Panc1 (cell line): ENCODE results near the gene MOCS1. TPM values are rescaled to one million over a fixed set of nuclear protein-coding genes. Genes with fewer than 3 reads are reported as not detected.

Experiments used
- ATAC-seq: fragments of 200-7000 bp; cut with Tn5 transposase; 2 replicates; pipeline ENCODE4 v1.9.1; 2020; ENCODE audit warnings: mild to moderate bottlenecking, moderate library complexity
- BruUV-seq: library from RNA; stranded (reverse); fragments of 400-500 nt; replicated peaks from 2 replicates; lab custom pipeline; 2021; lab: Mats Ljungman, UMichigan
- CTCF ChIA-PET: fragments of 300-600 bp; sonication (Branson Sonifier 250); formaldehyde crosslinking; loops from one replicate; lab custom pipeline; 2022; ENCODE audit warnings: antibody characterized with exemption; lab: Charles Lee
- POLR2A ChIA-PET: fragments of 300-600 bp; sonication (Branson Sonifier 250); formaldehyde crosslinking; loops from one replicate; lab custom pipeline; 2022; ENCODE audit warnings: antibody characterized with exemption; lab: Charles Lee
- DNase-seq: peaks from one replicate; pipeline ENCODE4 v3.0.0-alpha.2; 2010; ENCODE audit warnings: low read depth, low spot score
- H3K27ac ChIP-seq: 2 replicates; pipeline ENCODE4 v1.5.1; 2011; ENCODE audit warnings: mild to moderate bottlenecking, low read length, inconsistent platforms
- H3K27me3 ChIP-seq: fragments of 200-500 bp; sonication (Bioruptor generic); 2 replicates; pipeline ENCODE4 v1.6.0; 2014; ENCODE audit warnings: low read length, inconsistent platforms; ENCODE audit not compliant: control insufficient read depth, insufficient read depth
- H3K36me3 ChIP-seq: fragments of 200-500 bp; sonication (Bioruptor generic); 2 replicates; pipeline ENCODE4 v1.5.1; 2014; ENCODE audit warnings: inconsistent platforms, mild to moderate bottlenecking, low read length, moderate library complexity; ENCODE audit not compliant: control insufficient read depth, insufficient read depth
- H3K4me1 ChIP-seq: 2 replicates; pipeline ENCODE4 v1.5.1; 2011; ENCODE audit warnings: inconsistent platforms, mild to moderate bottlenecking, low read length, moderate library complexity; ENCODE audit not compliant: control insufficient read depth, insufficient read depth
- H3K4me3 ChIP-seq, 2 experiments: 2 replicates each; pipeline ENCODE4 v1.5.1; 2011 to 2012; ENCODE audit warnings: low read depth in 2 of 2, low read length in 2 of 2, mild to moderate bottlenecking in 2 of 2, inconsistent platforms in 1 of 2, moderate library complexity in 1 of 2
- H3K9me3 ChIP-seq: fragments of 200-500 bp; sonication (Bioruptor generic); 2 replicates; pipeline ENCODE4 v1.5.1; 2014; ENCODE audit warnings: low read depth, mild to moderate bottlenecking, inconsistent platforms, low read length, moderate library complexity; ENCODE audit not compliant: control insufficient read depth, insufficient read depth
- POLR2AphosphoS5 ChIP-seq: IDR thresholded peaks from 2 replicates; pipeline ENCODE4 v1.6.1; 2012; ENCODE audit warnings: mild to moderate bottlenecking, low read depth, low read length, moderate library complexity
- SIN3A ChIP-seq: IDR thresholded peaks from 2 replicates; pipeline ENCODE4 v1.6.1; 2012; ENCODE audit warnings: low read depth, mild to moderate bottlenecking, low read length, moderate library complexity, borderline replicate concordance; ENCODE audit not compliant: insufficient read depth
- TCF7L2 ChIP-seq: IDR thresholded peaks from 2 replicates; pipeline ENCODE4 v1.6.1; 2011; ENCODE audit warnings: mild to moderate bottlenecking, low read depth, low read length, inconsistent platforms
- in situ Hi-C: cut with HindIII; loops from 2 replicates; pipeline ENCODE4 v1.10.0; 2016; ENCODE audit warnings: low sequenced_read_pairs, low pct_unique_long_range_greater_than_20kb
- intact Hi-C: fragments of 100-400 bp; cut with micrococcal nuclease; formaldehyde crosslinking; loops from one replicate; pipeline ENCODE4 v1.10.0; 2022; ENCODE audit not compliant: unreplicated experiment
- total RNA-seq: library from RNA; stranded (reverse); gene quantifications from one replicate; pipeline ENCODE4 v1.2.1, GENCODE V29; 2021; ENCODE audit not compliant: unreplicated experiment
- TF ChIP-seq, protein P1 (sequence below): fragments of 450-650 bp; IDR thresholded peaks from 2 replicates; pipeline ENCODE4 v1.5.1; 2017; ENCODE audit warnings: mild to moderate bottlenecking
- TF ChIP-seq, protein P2 (sequence below), 2 experiments: IDR thresholded peaks; 2 replicates each; pipeline ENCODE4 v1.6.1; 2011 to 2012; ENCODE audit warnings: low read depth in 2 of 2, control low read depth in 1 of 2, low read length in 1 of 2, mild to moderate bottlenecking in 1 of 2, moderate library complexity in 1 of 2; ENCODE audit not compliant: insufficient read depth in 1 of 2

Gene MOCS1
- total RNA-seq, 1 experiment from 2014 or later = 0.98 TPM

DNA sequence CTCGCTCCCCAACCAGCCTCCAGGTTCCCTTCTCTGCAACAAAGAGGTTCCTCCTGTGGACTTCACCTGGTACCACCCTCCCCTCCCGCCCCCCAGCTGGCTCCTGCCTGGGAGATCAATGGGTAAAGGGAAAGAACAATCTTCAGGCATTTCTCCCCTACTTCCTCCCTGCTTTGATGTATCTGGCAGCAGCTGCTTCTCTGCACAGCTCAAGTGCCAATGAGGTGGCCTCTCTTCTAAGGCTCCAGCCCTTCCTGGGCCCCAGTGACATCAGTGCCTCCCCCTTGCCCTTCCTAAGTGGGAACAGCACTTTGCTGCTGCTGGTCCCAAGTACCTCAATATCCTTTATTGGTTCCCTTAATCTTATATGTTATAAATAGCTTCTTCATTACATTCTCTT is 23.5 kb downstream of the MOCS1 start:
- ATAC-seq (no peak), DNase-seq (no peak)
- H3K27ac ChIP-seq = no peak overlapping the region
- in situ Hi-C loops (no loop called here), intact Hi-C loops (no loop called here)
- ChIA-PET CTCF (no interaction called here), POLR2A (no interaction called here)
- H3K4me1 ChIP-seq = no peaks in the 10 kb centered on the region
- no peaks in the 10 kb centered on the region for H3K36me3 ChIP-seq
- no peaks in the 10 kb centered on the region for H3K9me3 ChIP-seq
- BruUV-seq = no TSS peak
- H3K27me3 ChIP-seq = no peaks in the 10 kb centered on the region
- TF ChIP-seq, protein P1, sequence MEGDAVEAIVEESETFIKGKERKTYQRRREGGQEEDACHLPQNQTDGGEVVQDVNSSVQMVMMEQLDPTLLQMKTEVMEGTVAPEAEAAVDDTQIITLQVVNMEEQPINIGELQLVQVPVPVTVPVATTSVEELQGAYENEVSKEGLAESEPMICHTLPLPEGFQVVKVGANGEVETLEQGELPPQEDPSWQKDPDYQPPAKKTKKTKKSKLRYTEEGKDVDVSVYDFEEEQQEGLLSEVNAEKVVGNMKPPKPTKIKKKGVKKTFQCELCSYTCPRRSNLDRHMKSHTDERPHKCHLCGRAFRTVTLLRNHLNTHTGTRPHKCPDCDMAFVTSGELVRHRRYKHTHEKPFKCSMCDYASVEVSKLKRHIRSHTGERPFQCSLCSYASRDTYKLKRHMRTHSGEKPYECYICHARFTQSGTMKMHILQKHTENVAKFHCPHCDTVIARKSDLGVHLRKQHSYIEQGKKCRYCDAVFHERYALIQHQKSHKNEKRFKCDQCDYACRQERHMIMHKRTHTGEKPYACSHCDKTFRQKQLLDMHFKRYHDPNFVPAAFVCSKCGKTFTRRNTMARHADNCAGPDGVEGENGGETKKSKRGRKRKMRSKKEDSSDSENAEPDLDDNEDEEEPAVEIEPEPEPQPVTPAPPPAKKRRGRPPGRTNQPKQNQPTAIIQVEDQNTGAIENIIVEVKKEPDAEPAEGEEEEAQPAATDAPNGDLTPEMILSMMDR = no peak
- TF ChIP-seq TCF7L2 (no peak), POLR2AphosphoS5 (no peak), SIN3A (no peak)
- TF ChIP-seq, protein P2, sequence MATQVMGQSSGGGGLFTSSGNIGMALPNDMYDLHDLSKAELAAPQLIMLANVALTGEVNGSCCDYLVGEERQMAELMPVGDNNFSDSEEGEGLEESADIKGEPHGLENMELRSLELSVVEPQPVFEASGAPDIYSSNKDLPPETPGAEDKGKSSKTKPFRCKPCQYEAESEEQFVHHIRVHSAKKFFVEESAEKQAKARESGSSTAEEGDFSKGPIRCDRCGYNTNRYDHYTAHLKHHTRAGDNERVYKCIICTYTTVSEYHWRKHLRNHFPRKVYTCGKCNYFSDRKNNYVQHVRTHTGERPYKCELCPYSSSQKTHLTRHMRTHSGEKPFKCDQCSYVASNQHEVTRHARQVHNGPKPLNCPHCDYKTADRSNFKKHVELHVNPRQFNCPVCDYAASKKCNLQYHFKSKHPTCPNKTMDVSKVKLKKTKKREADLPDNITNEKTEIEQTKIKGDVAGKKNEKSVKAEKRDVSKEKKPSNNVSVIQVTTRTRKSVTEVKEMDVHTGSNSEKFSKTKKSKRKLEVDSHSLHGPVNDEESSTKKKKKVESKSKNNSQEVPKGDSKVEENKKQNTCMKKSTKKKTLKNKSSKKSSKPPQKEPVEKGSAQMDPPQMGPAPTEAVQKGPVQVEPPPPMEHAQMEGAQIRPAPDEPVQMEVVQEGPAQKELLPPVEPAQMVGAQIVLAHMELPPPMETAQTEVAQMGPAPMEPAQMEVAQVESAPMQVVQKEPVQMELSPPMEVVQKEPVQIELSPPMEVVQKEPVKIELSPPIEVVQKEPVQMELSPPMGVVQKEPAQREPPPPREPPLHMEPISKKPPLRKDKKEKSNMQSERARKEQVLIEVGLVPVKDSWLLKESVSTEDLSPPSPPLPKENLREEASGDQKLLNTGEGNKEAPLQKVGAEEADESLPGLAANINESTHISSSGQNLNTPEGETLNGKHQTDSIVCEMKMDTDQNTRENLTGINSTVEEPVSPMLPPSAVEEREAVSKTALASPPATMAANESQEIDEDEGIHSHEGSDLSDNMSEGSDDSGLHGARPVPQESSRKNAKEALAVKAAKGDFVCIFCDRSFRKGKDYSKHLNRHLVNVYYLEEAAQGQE (IDR thresholded peaks at IDR 0.05; ENCODE audit: insufficient read depth in 1 of 2, low read depth in 2 of 2, low read length in 1 of 2) = no peak
- no peak overlapping the region for H3K4me3 ChIP-seq

DNA sequence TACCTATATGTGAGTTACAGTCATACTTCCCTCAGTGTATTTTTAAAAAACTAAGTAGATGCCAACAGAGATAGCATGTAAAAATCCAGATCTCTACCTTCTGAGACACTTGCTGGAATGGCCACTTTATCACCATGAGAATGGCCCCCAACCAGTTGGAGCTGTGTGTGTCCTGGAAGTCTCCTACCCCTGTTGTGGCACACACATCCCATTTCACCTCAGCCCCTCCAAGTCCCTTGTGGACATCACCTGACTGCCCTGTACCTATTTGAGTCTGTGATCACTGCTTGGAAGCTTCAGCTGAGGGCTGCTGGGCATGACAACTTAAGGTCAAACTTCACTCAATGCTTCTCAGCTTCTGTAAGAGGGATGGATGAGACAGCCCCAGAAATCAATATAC is 24.1 kb downstream of the MOCS1 start:
- H3K36me3 ChIP-seq = no peaks in the 10 kb centered on the region
- in situ Hi-C loops = no loop called here

More for the DNA sequence above, 24.1 kb downstream of the MOCS1 start:
- Histone ChIP-seq H3K27ac (no peak overlapping the region), H3K4me3 (no peak overlapping the region), H3K4me1 (no peaks in the 10 kb centered on the region), H3K9me3 (no peaks in the 10 kb centered on the region), H3K27me3 (no peaks in the 10 kb centered on the region)
- intact Hi-C loops = no loop called here
- ChIA-PET CTCF (no interaction called here), POLR2A (no interaction called here)
- TF ChIP-seq, protein P1 = no peak
- TF ChIP-seq SIN3A (no peak), TCF7L2 (no peak), POLR2AphosphoS5 (no peak)
- TF ChIP-seq, protein P2 (IDR thresholded peaks at IDR 0.05; ENCODE audit: insufficient read depth in 1 of 2, low read depth in 2 of 2, low read length in 1 of 2) = no peak
- DNase-seq (no peak), ATAC-seq (no peak)
- BruUV-seq = no TSS peak
